SK-N-SH (cell line): Measurements from ENCODE around the gene SCN2A. TPM values are rescaled to one million over a fixed set of nuclear protein-coding genes. Genes with fewer than 3 reads are reported as not detected.

ENCODE experiments used
- CTCF ChIA-PET: fragments of 300-600, 350-600 bp; formaldehyde crosslinking; extraction: SDS; loops from one replicate; lab custom pipeline; 2021; lab: Yijun Ruan, JAX
- POLR2A ChIA-PET: fragments of 350-600 bp; sonication (Branson Sonifier 250); formaldehyde crosslinking; extraction: SDS; loops from one replicate; lab custom pipeline; 2020; ENCODE audit warnings: antibody characterized with exemption, inconsistent platforms; lab: Yijun Ruan, JAX
- DNase-seq: peaks from one replicate; pipeline ENCODE4 v3.0.0; 2012
- H2AFZ ChIP-seq: fragments of 200-600 bp; sonication (generic); 2 replicates; pipeline ENCODE4 v1.8.1; 2016; ENCODE audit warnings: antibody characterized with exemption, mild to moderate bottlenecking, low read depth
- H3F3A ChIP-seq: fragments of 200-600 bp; sonication (generic); replicated peaks from 2 replicates; pipeline ENCODE3; 2016; ENCODE audit warnings: antibody characterized with exemption, mild to moderate bottlenecking; ENCODE audit not compliant: insufficient read depth
- H3K27ac ChIP-seq, 2 experiments: fragments of 200-500 bp in 1 of 2; fragments of 200-600 bp in 1 of 2; sonication (Bioruptor generic) in 1 of 2; sonication (generic), shearing (Covaris generic) in 1 of 2; 2 replicates each; pipeline versions ENCODE4 v1.5.1 to v1.6.1; 2014 to 2016; ENCODE audit warnings: low read depth in 2 of 2, inconsistent platforms in 1 of 2, low read length in 1 of 2, mild to moderate bottlenecking in 1 of 2, mixed read lengths in 1 of 2
- H3K27me3 ChIP-seq: fragments of 200-600 bp; sonication (generic), shearing (Covaris generic); 2 replicates; pipeline ENCODE4 v1.6.1; 2016; ENCODE audit warnings: mixed run types; ENCODE audit not compliant: insufficient read depth
- H3K36me3 ChIP-seq, 2 experiments: fragments of 200-500 bp in 1 of 2; fragments of 200-600 bp in 1 of 2; sonication (Bioruptor generic) in 1 of 2; sonication (generic) in 1 of 2; replicated peaks in 1 of 2; 2 replicates each; pipeline versions ENCODE3 to v1.5.1; 2014 to 2016; ENCODE audit warnings: low read length in 1 of 2, mild to moderate bottlenecking in 1 of 2; ENCODE audit not compliant: insufficient read depth in 2 of 2, control insufficient read depth in 1 of 2
- H3K4me1 ChIP-seq, 2 experiments: fragments of 200-500 bp in 1 of 2; fragments of 200-600 bp in 1 of 2; sonication (Bioruptor generic) in 1 of 2; sonication (generic), shearing (Covaris generic) in 1 of 2; 2 replicates each; pipeline versions ENCODE4 v1.5.1 to v1.6.1; 2014 to 2016; ENCODE audit warnings: low read depth in 1 of 2, low read length in 1 of 2, mixed run types in 1 of 2; ENCODE audit not compliant: insufficient read depth in 2 of 2, control insufficient read depth in 1 of 2
- H3K4me2 ChIP-seq: fragments of 200-600 bp; sonication (generic), shearing (Covaris generic); 2 replicates; pipeline ENCODE4 v1.6.1; 2017; ENCODE audit warnings: mixed run types
- H3K4me3 ChIP-seq, 2 experiments: fragments of 200-500 bp in 1 of 2; fragments of 200-600 bp in 1 of 2; sonication (Bioruptor generic) in 1 of 2; sonication (generic), shearing (Covaris generic) in 1 of 2; 2 replicates each; pipeline versions ENCODE4 v1.5.1 to v1.8.1; 2014 to 2016; ENCODE audit warnings: low read depth in 2 of 2, inconsistent platforms in 1 of 2, low read length in 1 of 2, mild to moderate bottlenecking in 1 of 2, mixed read lengths in 1 of 2, moderate library complexity in 1 of 2
- H3K79me2 ChIP-seq: fragments of 200-600 bp; sonication (generic); 2 replicates; pipeline ENCODE4 v1.8.1; 2017; ENCODE audit warnings: mild to moderate bottlenecking; ENCODE audit not compliant: insufficient read depth
- H3K9ac ChIP-seq: fragments of 200-600 bp; sonication (generic); 2 replicates; pipeline ENCODE4 v1.6.1; 2017; ENCODE audit warnings: mixed run types
- H3K9me2 ChIP-seq: fragments of 200-600 bp; sonication (generic); 2 replicates; pipeline ENCODE4 v1.6.1; 2017; ENCODE audit warnings: mixed run types
- H3K9me3 ChIP-seq: fragments of 200-600 bp; sonication (generic); 2 replicates; pipeline ENCODE4 v1.6.1; 2017; ENCODE audit warnings: mixed run types, mild to moderate bottlenecking, moderate library complexity
- H4K20me1 ChIP-seq: fragments of 200-600 bp; sonication (generic); 2 replicates; pipeline ENCODE4 v1.6.1; 2017; ENCODE audit warnings: mild to moderate bottlenecking, mixed run types; ENCODE audit not compliant: insufficient read depth
- CHD2 ChIP-seq: fragments of 150-350 bp; IDR thresholded peaks from 2 replicates; pipeline ENCODE4 v1.6.1; 2018; ENCODE audit warnings: low read length; ENCODE audit not compliant: partially characterized antibody
- ELF1 ChIP-seq: IDR thresholded peaks from 2 replicates; pipeline ENCODE4 v1.4.0; 2012
- EZH2phosphoT487 ChIP-seq: fragments of 200-600 bp; sonication (generic); IDR thresholded peaks from 2 replicates; pipeline ENCODE4 v1.6.1; 2017; ENCODE audit warnings: low read depth, mixed run types, mild to moderate bottlenecking, antibody characterized with exemption, moderate library complexity, borderline replicate concordance
- FOSL2 ChIP-seq: IDR thresholded peaks from 2 replicates; pipeline ENCODE4 v1.4.0; 2012; ENCODE audit warnings: low read depth, mild to moderate bottlenecking, moderate library complexity, borderline replicate concordance
- FOXJ3 ChIP-seq: sonication (generic); formaldehyde crosslinking; IDR thresholded peaks from 2 replicates; pipeline ENCODE4 v1.5.1; 2020; ENCODE audit warnings: mild to moderate bottlenecking, missing genetic modification reagents
- GABPA ChIP-seq: IDR thresholded peaks from 2 replicates; pipeline ENCODE4 v1.4.0; 2012; ENCODE audit warnings: low read depth, mild to moderate bottlenecking
- GATA2 ChIP-seq: sonication (generic); formaldehyde crosslinking; IDR thresholded peaks from 2 replicates; pipeline ENCODE4 v1.5.0; 2020; ENCODE audit warnings: mild to moderate bottlenecking, missing genetic modification reagents
- MEF2A ChIP-seq: IDR thresholded peaks from 2 replicates; pipeline ENCODE4 v1.4.0; 2012; ENCODE audit warnings: low read depth, borderline replicate concordance
- NFIC ChIP-seq: IDR thresholded peaks from 2 replicates; pipeline ENCODE4 v1.4.0; 2012; ENCODE audit warnings: borderline replicate concordance
- POLR2AphosphoS5 ChIP-seq: IDR thresholded peaks from 2 replicates; pipeline ENCODE4 v1.6.1; 2012; ENCODE audit warnings: low read depth, low read length
- RAD21 ChIP-seq: IDR thresholded peaks from 2 replicates; pipeline ENCODE4 v1.6.1; 2012; ENCODE audit warnings: mild to moderate bottlenecking, low read length
- RCOR1 ChIP-seq: fragments of 150-350 bp; IDR thresholded peaks from 2 replicates; pipeline ENCODE4 v1.6.1; 2017; ENCODE audit warnings: antibody characterized with exemption, low read length
- REST ChIP-seq: IDR thresholded peaks from 2 replicates; pipeline ENCODE4 v1.6.1; 2012; ENCODE audit warnings: mild to moderate bottlenecking, low read depth, low read length, moderate library complexity
- RFX5 ChIP-seq: IDR thresholded peaks from 2 replicates; pipeline ENCODE4 v1.6.1; 2012; ENCODE audit warnings: mild to moderate bottlenecking, improper control_type of control experiment, low read length
- SMC3 ChIP-seq: IDR thresholded peaks from 2 replicates; pipeline ENCODE4 v1.6.1; 2012; ENCODE audit warnings: low read depth, low read length, improper control_type of control experiment
- TAF1 ChIP-seq: IDR thresholded peaks from 2 replicates; pipeline ENCODE4 v1.6.1; 2012; ENCODE audit warnings: low read depth, mild to moderate bottlenecking, low read length, moderate library complexity, borderline replicate concordance
- TCF12 ChIP-seq: IDR thresholded peaks from 2 replicates; pipeline ENCODE4 v1.4.0; 2012
- TEAD4 ChIP-seq: IDR thresholded peaks from 2 replicates; pipeline ENCODE4 v1.4.0; 2012; ENCODE audit warnings: mild to moderate bottlenecking, borderline replicate concordance; ENCODE audit not compliant: insufficient read depth
- YY1 ChIP-seq: IDR thresholded peaks from 2 replicates; pipeline ENCODE4 v1.4.0; 2012; ENCODE audit warnings: low read depth, mild to moderate bottlenecking
- WGBS: methylation state at CpG from one replicate; pipeline ENCODE4 v1.1.6; 2017; ENCODE audit warnings: low lambda C conversion rate; 5-methylcytosine and 5-hydroxymethylcytosine counted together
- polyA plus RNA-seq, 3 experiments: library from polyadenylated mRNA; depleted of rRNA; stranded (reverse); fragments of >200 nt; gene quantifications; 2 replicates each; pipeline ENCODE4 v1.2.3, GENCODE V29; 2012
- TF ChIP-seq, protein P1 (sequence below): fragments of 150-350 bp; IDR thresholded peaks from 2 replicates; pipeline ENCODE4 v1.6.1; 2017; ENCODE audit warnings: antibody characterized with exemption, low read length, low read depth, borderline replicate concordance
- TF ChIP-seq, protein P2 (sequence below): IDR thresholded peaks from 2 replicates; pipeline ENCODE4 v1.4.0; 2012; ENCODE audit warnings: low read depth, borderline replicate concordance
- TF ChIP-seq, protein P3 (sequence below): IDR thresholded peaks from 2 replicates; pipeline ENCODE4 v1.4.0; 2012; ENCODE audit warnings: low read depth, borderline replicate concordance

Gene SCN2A
- polyA plus RNA-seq, 1 of the 3 experiments (the other 2 are of a cell fraction) = 5.1 TPM

DNA sequence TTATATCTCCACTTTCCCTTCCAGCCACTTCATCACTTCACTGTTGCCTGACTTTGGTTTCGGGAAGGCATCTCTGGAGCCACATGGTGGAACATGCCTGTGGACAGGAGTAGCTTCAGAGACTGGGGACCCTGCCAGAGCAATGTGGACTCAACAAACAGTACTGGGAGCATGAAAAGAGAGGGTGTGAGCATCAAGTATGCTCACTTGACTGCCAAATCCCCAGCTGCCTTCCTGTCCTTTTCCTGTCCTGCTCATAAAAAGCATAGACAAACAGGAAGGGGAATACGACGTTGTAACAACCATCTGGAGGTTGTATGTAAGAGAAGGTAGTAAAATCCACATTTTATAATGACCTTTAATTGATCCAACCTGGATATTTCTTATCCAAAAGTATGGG lies 169.0 kb downstream of the SCN2A start:
- CTCF ChIA-PET = interaction anchor here (0.7 to 2.0 kb wide), 2 partner anchors 17 to 290 kb away, joined by 3 to 4 read pairs; no protein-coding TSS in a partner anchor

DNA sequence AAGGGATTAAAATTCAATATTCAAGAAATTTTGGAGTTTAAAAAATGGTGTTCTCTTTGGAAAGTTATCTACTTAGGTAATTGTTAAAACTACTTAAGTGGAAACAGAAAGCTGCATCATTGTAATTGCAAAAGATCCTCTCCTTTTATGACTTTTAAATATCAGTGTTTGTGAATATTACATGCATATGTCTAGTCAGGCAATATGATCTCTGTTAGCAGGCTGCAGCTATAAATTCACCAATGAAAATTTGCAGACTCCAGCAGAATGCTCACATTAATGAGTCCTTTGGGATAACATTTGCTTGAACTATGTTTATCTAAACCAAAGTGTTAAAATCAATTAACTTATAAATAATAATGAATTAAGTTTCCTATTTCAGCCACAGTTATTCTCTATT lies 171.1 kb downstream of the SCN2A start:
- Histone ChIP-seq H3K9me2 (no peaks in the 10 kb centered on the region), H3K4me3 (no peak overlapping the region), H3K27ac (no peak overlapping the region), H3K9me3 (no peaks in the 10 kb centered on the region), H3F3A (peaks cover 2% of the 10 kb centered on the region), H4K20me1 (no peaks in the 10 kb centered on the region), H3K27me3 (no peaks in the 10 kb centered on the region), H3K4me2 (no peak overlapping the region), H3K9ac (no peak overlapping the region), H3K4me1 (peaks cover 8 to 16% of the 10 kb centered on the region in 2 experiments; a peak in 3 of 4 replicates), H2AFZ (no peak overlapping the region), H3K36me3 (no peaks in the 10 kb centered on the region), H3K79me2 (no peaks in the 10 kb centered on the region)
- DNase-seq = no peak
- ChIA-PET POLR2A (no interaction called here), CTCF (interaction anchor here (1.0 to 2.1 kb wide), 4 partner anchors 12 to 464 kb away, joined by 3 to 5 read pairs (median 4); partner anchors contain the start of gene CSRNP3)
- no peak for TF ChIP-seq REST
- no peak for TF ChIP-seq TAF1
- TF ChIP-seq, protein P1, sequence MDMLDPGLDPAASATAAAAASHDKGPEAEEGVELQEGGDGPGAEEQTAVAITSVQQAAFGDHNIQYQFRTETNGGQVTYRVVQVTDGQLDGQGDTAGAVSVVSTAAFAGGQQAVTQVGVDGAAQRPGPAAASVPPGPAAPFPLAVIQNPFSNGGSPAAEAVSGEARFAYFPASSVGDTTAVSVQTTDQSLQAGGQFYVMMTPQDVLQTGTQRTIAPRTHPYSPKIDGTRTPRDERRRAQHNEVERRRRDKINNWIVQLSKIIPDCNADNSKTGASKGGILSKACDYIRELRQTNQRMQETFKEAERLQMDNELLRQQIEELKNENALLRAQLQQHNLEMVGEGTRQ = no peak
- TF ChIP-seq GABPA = no peak
- TF ChIP-seq EZH2phosphoT487 = no peak
- TF ChIP-seq GATA2 (CRISPR knock-in tag) = no peak
- TF ChIP-seq MEF2A = no peak
- TF ChIP-seq TCF12 = no peak
- TF ChIP-seq CHD2 = no peak
- TF ChIP-seq FOSL2 = no peak
- TF ChIP-seq RFX5 = no peak
- TF ChIP-seq TEAD4 = no peak
- TF ChIP-seq SMC3 = no peak
- no peak for TF ChIP-seq RCOR1
- TF ChIP-seq YY1 = no peak
- TF ChIP-seq, protein P2, sequence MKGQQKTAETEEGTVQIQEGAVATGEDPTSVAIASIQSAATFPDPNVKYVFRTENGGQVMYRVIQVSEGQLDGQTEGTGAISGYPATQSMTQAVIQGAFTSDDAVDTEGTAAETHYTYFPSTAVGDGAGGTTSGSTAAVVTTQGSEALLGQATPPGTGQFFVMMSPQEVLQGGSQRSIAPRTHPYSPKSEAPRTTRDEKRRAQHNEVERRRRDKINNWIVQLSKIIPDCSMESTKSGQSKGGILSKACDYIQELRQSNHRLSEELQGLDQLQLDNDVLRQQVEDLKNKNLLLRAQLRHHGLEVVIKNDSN = no peak
- no peak for TF ChIP-seq POLR2AphosphoS5
- no peak for TF ChIP-seq NFIC
- TF ChIP-seq ELF1 = no peak

More for the DNA sequence above, 169.0 kb downstream of the SCN2A start:
- Histone ChIP-seq H3F3A (peaks cover 4% of the 10 kb centered on the region), H2AFZ (no peak overlapping the region), H3K79me2 (no peaks in the 10 kb centered on the region), H3K4me1 (peaks cover 8 to 25% of the 10 kb centered on the region in 2 experiments; a peak in 3 of 4 replicates), H3K9me3 (no peaks in the 10 kb centered on the region)
- no peak for DNase-seq
- POLR2A ChIA-PET = no interaction called here
- no peak for TF ChIP-seq RAD21
- no peak for TF ChIP-seq FOXJ3 (CRISPR knock-in tag)
- TF ChIP-seq GABPA = no peak
- TF ChIP-seq, protein P3, sequence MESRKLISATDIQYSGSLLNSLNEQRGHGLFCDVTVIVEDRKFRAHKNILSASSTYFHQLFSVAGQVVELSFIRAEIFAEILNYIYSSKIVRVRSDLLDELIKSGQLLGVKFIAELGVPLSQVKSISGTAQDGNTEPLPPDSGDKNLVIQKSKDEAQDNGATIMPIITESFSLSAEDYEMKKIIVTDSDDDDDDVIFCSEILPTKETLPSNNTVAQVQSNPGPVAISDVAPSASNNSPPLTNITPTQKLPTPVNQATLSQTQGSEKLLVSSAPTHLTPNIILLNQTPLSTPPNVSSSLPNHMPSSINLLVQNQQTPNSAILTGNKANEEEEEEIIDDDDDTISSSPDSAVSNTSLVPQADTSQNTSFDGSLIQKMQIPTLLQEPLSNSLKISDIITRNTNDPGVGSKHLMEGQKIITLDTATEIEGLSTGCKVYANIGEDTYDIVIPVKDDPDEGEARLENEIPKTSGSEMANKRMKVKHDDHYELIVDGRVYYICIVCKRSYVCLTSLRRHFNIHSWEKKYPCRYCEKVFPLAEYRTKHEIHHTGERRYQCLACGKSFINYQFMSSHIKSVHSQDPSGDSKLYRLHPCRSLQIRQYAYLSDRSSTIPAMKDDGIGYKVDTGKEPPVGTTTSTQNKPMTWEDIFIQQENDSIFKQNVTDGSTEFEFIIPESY = no peak
- no peak for TF ChIP-seq RCOR1
- TF ChIP-seq, all 33 proteins: peak for 0
- no peak overlapping the region for H3K9ac ChIP-seq
- H4K20me1 ChIP-seq = no peaks in the 10 kb centered on the region
- no peaks in the 10 kb centered on the region for H3K27me3 ChIP-seq
- H3K4me3 ChIP-seq = no peak overlapping the region
- H3K36me3 ChIP-seq = no peaks in the 10 kb centered on the region
- 85% methylated on average over 3 of the region's 3 CpGs for WGBS
- H3K4me2 ChIP-seq = no peak overlapping the region
- no peak overlapping the region for H3K27ac ChIP-seq
- no peaks in the 10 kb centered on the region for H3K9me2 ChIP-seq
